ENCODE measurements around the gene DAGLB. TPM values are rescaled to one million over a fixed set of nuclear protein-coding genes. Genes with fewer than 3 reads are reported as not detected.

Gene DAGLB
- total and polyA plus RNA-seq, 2 of the 8 experiments (the other 6 are each of a cell fraction or from before 2014, with no cell fraction given): 27.0 to 39.6 TPM

GRCh38 chr7:6409091-6409490, 38.7 kb downstream of the DAGLB start:
- Histone ChIP-seq H4K20me1 (replicated peaks in 1 of 2; ENCODE audit: control insufficient read depth in 1 of 2, insufficient read depth in 2 of 2, low read length in 2 of 2) (peaks cover 4 to 18% of the 10 kb centered on the region in 2 experiments), H3K23ac (ENCODE audit: insufficient read length) (no peak overlapping the region), H3K79me2 (ENCODE audit: control insufficient read depth in 1 of 2, insufficient read depth in 2 of 2, low read length in 2 of 2) (no peaks in the 10 kb centered on the region), H3K27ac (ENCODE audit: low read depth, low read length) (no peak overlapping the region), H2BK120ac (replicated peaks; ENCODE audit: low read depth, low read length) (no peak overlapping the region), H4K91ac (replicated peaks; ENCODE audit: insufficient read length, low read length) (no peak overlapping the region), H2BK5ac (ENCODE audit: low read depth, low read length) (no peak overlapping the region), H2BK20ac (ENCODE audit: low read length) (no peak overlapping the region), H2AFZ (ENCODE audit: low read length) (no peak overlapping the region), H3K4me1 (replicated peaks in 1 of 4; ENCODE audit: control insufficient read depth in 3 of 4, insufficient read depth in 4 of 4, low read length in 3 of 4) (no peaks in the 10 kb centered on the region), H3K23me2 (ENCODE audit: low read depth, low read length) (no peaks in the 10 kb centered on the region), H3K36me3 (ENCODE audit: control insufficient read depth in 2 of 4, insufficient read depth in 4 of 4, low read length in 3 of 4) (peaks cover 18 to 85% (median 50%) of the 10 kb centered on the region in 4 experiments), H2BK12ac (ENCODE audit: low read depth, low read length) (no peak overlapping the region), H3K14ac (ENCODE audit: insufficient read length) (no peak overlapping the region), H3K18ac (ENCODE audit: extremely low read depth, low read length) (no peak overlapping the region), H3K9ac (replicated peaks in 1 of 4; ENCODE audit: extremely low read depth in 1 of 4, low read depth in 3 of 4, low read length in 3 of 4) (no peak overlapping the region), H3K79me1 (ENCODE audit: low read depth, low read length) (peaks cover 7% of the 10 kb centered on the region; the same call in 1 of the 2 replicates), H2AK5ac (ENCODE audit: low read depth, low read length) (no peak overlapping the region), H3K4ac (replicated peaks; ENCODE audit: insufficient read length, low read depth, low read length) (no peak overlapping the region), H3K27me3 (replicated peaks in 1 of 4; ENCODE audit: control insufficient read depth in 3 of 4, extremely low read depth in 1 of 4, insufficient read depth in 3 of 4, low read length in 3 of 4) (no peaks in the 10 kb centered on the region), H4K5ac (ENCODE audit: insufficient read length, low read depth, low read length) (no peak overlapping the region), H3K4me2 (ENCODE audit: insufficient read depth in 1 of 2, low read depth in 2 of 2, low read length in 2 of 2) (no peak overlapping the region), H2BK15ac (ENCODE audit: low read length) (no peak overlapping the region), H4K8ac (ENCODE audit: extremely low read depth, insufficient read depth, low read length) (no peak overlapping the region), H3K56ac (replicated peaks; ENCODE audit: insufficient read length, low read depth, low read length) (no peak overlapping the region), H3K9me3 (ENCODE audit: insufficient read depth in 2 of 2, low read depth in 1 of 2, low read length in 1 of 2) (no peaks in the 10 kb centered on the region), H3K4me3 (ENCODE audit: extremely low read depth in 1 of 4, insufficient read depth in 2 of 4, low read depth in 3 of 4, low read length in 4 of 4) (no peak overlapping the region)
- ChIA-PET CTCF (ENCODE audit: partially characterized antibody) (no interaction called here), POLR2A (ENCODE audit: partially characterized antibody) (interaction anchor here (1.9 kb wide), 1 partner anchor 17 kb away, joined by 10 read pairs; no protein-coding TSS in a partner anchor)
- WGBS, 2 experiments (ENCODE audit: extremely low coverage in 1 of 2, insufficient coverage in 1 of 2, insufficient read length in 1 of 2, insufficient replicate concordance in 2 of 2, low coverage in 1 of 2, low lambda C conversion rate in 2 of 2, missing lambda C conversion rate in 1 of 2): 94% methylated on average over 14 of the region's 14 CpGs; no CpG with 5 or more reads in 1 of the 2 experiments
- no peak for DNase-seq (ENCODE audit: low read depth in 1 of 2, low spot score in 2 of 2)
- no peak for FAIRE-seq
- TF ChIP-seq CBX8 (IDR thresholded peaks at IDR 0.05; ENCODE audit: borderline replicate concordance, low read depth, low read length) (no peak), RFX5 (IDR thresholded peaks at IDR 0.05; ENCODE audit: borderline replicate concordance, low read depth, low read length) (no peak), SIX5 (IDR thresholded peaks at IDR 0.05; ENCODE audit: low read depth, low read length) (no peak), EGR1 (IDR thresholded peaks at IDR 0.05; ENCODE audit: borderline replicate concordance, low read depth, low read length) (no peak), POU5F1 (IDR thresholded peaks at IDR 0.05; ENCODE audit: low read depth, low read length) (no peak), ZNF274 (IDR thresholded peaks at IDR 0.05; ENCODE audit: borderline replicate concordance, extremely low read depth, low read length) (no peak), SIN3A (conservative IDR thresholded peaks at IDR 0.05 in 1 of 2, IDR thresholded peaks at IDR 0.05 in 1 of 2; ENCODE audit: low read depth in 1 of 2, low read length in 2 of 2) (no peak), ASH2L (IDR thresholded peaks at IDR 0.05; ENCODE audit: low read length) (no peak), KDM1A (IDR thresholded peaks at IDR 0.05; ENCODE audit: borderline replicate concordance, low read length) (no peak), SUZ12 (IDR thresholded peaks at IDR 0.05; ENCODE audit: low read length) (no peak)
- TF ChIP-seq, protein P1, sequence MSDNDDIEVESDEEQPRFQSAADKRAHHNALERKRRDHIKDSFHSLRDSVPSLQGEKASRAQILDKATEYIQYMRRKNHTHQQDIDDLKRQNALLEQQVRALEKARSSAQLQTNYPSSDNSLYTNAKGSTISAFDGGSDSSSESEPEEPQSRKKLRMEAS (IDR thresholded peaks at IDR 0.05): no peak
- TF ChIP-seq, protein P2, sequence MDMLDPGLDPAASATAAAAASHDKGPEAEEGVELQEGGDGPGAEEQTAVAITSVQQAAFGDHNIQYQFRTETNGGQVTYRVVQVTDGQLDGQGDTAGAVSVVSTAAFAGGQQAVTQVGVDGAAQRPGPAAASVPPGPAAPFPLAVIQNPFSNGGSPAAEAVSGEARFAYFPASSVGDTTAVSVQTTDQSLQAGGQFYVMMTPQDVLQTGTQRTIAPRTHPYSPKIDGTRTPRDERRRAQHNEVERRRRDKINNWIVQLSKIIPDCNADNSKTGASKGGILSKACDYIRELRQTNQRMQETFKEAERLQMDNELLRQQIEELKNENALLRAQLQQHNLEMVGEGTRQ (IDR thresholded peaks at IDR 0.05; ENCODE audit: low read length): no peak
